Measurements from ENCODE around the gene MICALL2. TPM values are rescaled to one million over a fixed set of nuclear protein-coding genes. Genes with fewer than 3 reads are reported as not detected.

MICALL2 gene
- total RNA-seq, 1 experiment from 2014 or later, result 15.7 TPM

- H3K9me3 Mint-ChIP-seq, result no peaks in the 10 kb centered on the region
- no peaks in the 10 kb centered on the region for H3K27me3 Mint-ChIP-seq (ENCODE audit: low read depth)
- H3K27ac Mint-ChIP-seq, result no peak overlapping the region
- no peaks in the 10 kb centered on the region for H3K4me1 Mint-ChIP-seq
- ChIA-PET POLR2A (no interaction called here), CTCF (interaction anchor here (2.5 kb wide), 1 partner anchor 19 kb away, joined by 10 read pairs; no protein-coding TSS in a partner anchor)
- no peak for ATAC-seq
- no peak overlapping the region for H3K4me3 Mint-ChIP-seq
- no peak for TF ChIP-seq OVOL2 (CRISPR knock-in tag; IDR thresholded peaks at IDR 0.05; ENCODE audit: borderline replicate concordance)
- TF ChIP-seq ZNF396 (CRISPR knock-in tag; IDR thresholded peaks at IDR 0.05; ENCODE audit: borderline replicate concordance), result no peak
- no peak for TF ChIP-seq ATF2 (CRISPR knock-in tag; IDR thresholded peaks at IDR 0.05; ENCODE audit: borderline replicate concordance, low read depth)
- no peak for DNase-seq (ENCODE audit: low spot score)
- H3K36me3 Mint-ChIP-seq, result no peaks in the 10 kb centered on the region
Observed at GRCh38 chr7:1450987-1451386, 8.3 kb downstream of the MICALL2 start.

- H3K27ac Mint-ChIP-seq, result no peak overlapping the region
- H3K4me1 Mint-ChIP-seq, result no peaks in the 10 kb centered on the region
- ChIA-PET CTCF (interaction anchor here (1.0 to 1.2 kb wide), 2 partner anchors 9 to 18 kb away, joined by 3 to 5 read pairs; no protein-coding TSS in a partner anchor), POLR2A (no interaction called here)
- ATAC-seq (no peak), DNase-seq (ENCODE audit: low spot score) (no peak)
- TF ChIP-seq IRF1 (CRISPR knock-in tag; IDR thresholded peaks at IDR 0.05), result no peak
- TF ChIP-seq NR3C1 (CRISPR knock-in tag; conservative IDR thresholded peaks at IDR 0.05; ENCODE audit: low read depth), result no peak
- no peak for TF ChIP-seq PREB (CRISPR knock-in tag; IDR thresholded peaks at IDR 0.05; ENCODE audit: borderline replicate concordance)
- TF ChIP-seq CBFB (CRISPR knock-in tag; IDR thresholded peaks at IDR 0.05; ENCODE audit: low read depth), result no peak
- TF ChIP-seq ZNF138 (CRISPR knock-in tag; conservative IDR thresholded peaks at IDR 0.05), result no peak
- no peak for TF ChIP-seq RELA (CRISPR knock-in tag; IDR thresholded peaks at IDR 0.05; ENCODE audit: borderline replicate concordance)
- TF ChIP-seq ZBTB43 (CRISPR knock-in tag; IDR thresholded peaks at IDR 0.05), result no peak
- TF ChIP-seq TP53 (CRISPR knock-in tag; IDR thresholded peaks at IDR 0.05), result no peak
- TF ChIP-seq ZNF532 (CRISPR knock-in tag; IDR thresholded peaks at IDR 0.05; ENCODE audit: borderline replicate concordance), result no peak
- no peaks in the 10 kb centered on the region for H3K9me3 Mint-ChIP-seq
- no peaks in the 10 kb centered on the region for H3K36me3 Mint-ChIP-seq
- no peaks in the 10 kb centered on the region for H3K27me3 Mint-ChIP-seq (ENCODE audit: low read depth)
- no peak overlapping the region for H3K4me3 Mint-ChIP-seq
Observed at GRCh38 chr7:1450431-1450830, 8.8 kb downstream of the MICALL2 start.

- TF ChIP-seq NFE2L1 (CRISPR knock-in tag; IDR thresholded peaks at IDR 0.05), result no peak
- Mint-ChIP-seq H3K4me3 (no peak overlapping the region), H3K4me1 (no peaks in the 10 kb centered on the region), H3K27ac (no peak overlapping the region), H3K9me3 (no peaks in the 10 kb centered on the region), H3K27me3 (ENCODE audit: low read depth) (no peaks in the 10 kb centered on the region), H3K36me3 (no peaks in the 10 kb centered on the region)
- POLR2A ChIA-PET, result no interaction called here
- no peak for ATAC-seq
- CTCF ChIA-PET, result interaction anchor here (1.0 to 1.2 kb wide), 2 partner anchors 9 to 17 kb away, joined by 3 to 5 read pairs; no protein-coding TSS in a partner anchor
- DNase-seq (ENCODE audit: low spot score), result no peak
Observed at GRCh38 chr7:1449951-1450350, 9.3 kb downstream of the MICALL2 start.
